ENCODE data around the gene PLPPR1. TPM values are rescaled to one million over a fixed set of nuclear protein-coding genes. Genes with fewer than 3 reads are reported as not detected.

PLPPR1 gene
- total and polyA plus RNA-seq, 2 donors (not counting 3 experiments of a cell fraction or from before 2014, with no cell fraction given), result 0.18 to 0.50 TPM

DNA sequence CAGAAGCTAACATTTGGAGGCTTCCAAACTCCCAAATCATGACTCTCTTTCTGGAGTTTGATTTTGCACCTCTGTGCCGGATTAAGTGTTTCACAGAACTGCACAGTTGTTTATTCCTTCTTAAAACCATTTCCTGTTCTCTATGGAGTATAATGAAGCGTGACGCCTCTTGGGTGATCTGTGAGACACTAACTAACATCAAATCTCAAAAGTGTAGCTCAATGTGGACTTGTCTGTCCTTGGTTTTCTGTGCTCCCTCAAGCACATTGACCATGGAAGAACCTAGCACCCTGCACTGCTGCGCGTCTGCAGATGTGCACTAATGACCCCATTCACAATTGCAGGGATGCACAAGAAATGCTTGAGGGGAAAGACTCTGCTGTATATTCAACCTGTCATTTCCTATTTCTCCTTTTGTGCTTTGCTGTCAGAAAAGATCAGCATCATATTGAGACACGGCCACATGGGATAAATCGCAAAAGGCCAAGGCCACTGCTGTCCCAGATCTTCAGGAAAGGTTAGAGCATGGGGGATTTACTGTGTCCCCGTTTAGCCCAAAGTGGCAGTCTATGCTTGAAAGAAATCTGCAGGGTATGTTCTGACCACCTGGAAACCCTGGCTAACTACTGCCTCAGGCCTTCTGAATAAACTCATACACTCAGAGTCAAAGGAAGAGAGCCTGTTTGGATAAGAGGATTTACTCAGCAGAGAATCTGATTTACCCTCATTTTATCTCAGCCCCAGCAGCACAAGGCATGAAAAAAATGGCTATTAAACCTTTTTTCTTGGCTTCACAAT is 246.6 kb downstream of the PLPPR1 start:
- intact Hi-C loops (cut with micrococcal nuclease), result no loop called here
- no TSS peak for BruUV-seq (replicated peaks)
- Histone ChIP-seq H3K9ac (replicated peaks; ENCODE audit: extremely low read depth, insufficient read depth, low read length) (no peak overlapping the region), H3K9me1 (replicated peaks; ENCODE audit: control insufficient read depth, extremely low read depth, insufficient read depth, low read length) (no peaks in the 10 kb centered on the region), H3K4me2 (ENCODE audit: insufficient read depth, low read length) (no peak overlapping the region), H3K27me3 (ENCODE audit: control insufficient read depth in 2 of 2, insufficient read depth in 2 of 2, low read length in 2 of 2) (no peaks in the 10 kb centered on the region), H3K36me3 (ENCODE audit: control insufficient read depth in 2 of 2, extremely low read depth in 1 of 2, insufficient read depth in 2 of 2, low read length in 2 of 2) (no peaks in the 10 kb centered on the region), H3K79me2 (ENCODE audit: control insufficient read depth, insufficient read depth, low read length) (no peaks in the 10 kb centered on the region), H3K27ac (ENCODE audit: insufficient read depth, low read depth, low read length) (no peak overlapping the region), H3K4me3 (replicated peaks in 1 of 3; ENCODE audit: insufficient read depth in 1 of 3, low read depth in 1 of 3, low read length in 3 of 3) (no peak overlapping the region), H3K4me1 (ENCODE audit: control insufficient read depth, extremely low read depth, insufficient read depth, low read length) (no peaks in the 10 kb centered on the region), H2AFZ (ENCODE audit: low read depth, low read length) (no peak overlapping the region), H3K9me3 (replicated peaks; ENCODE audit: control insufficient read depth, insufficient read depth, low read length) (no peaks in the 10 kb centered on the region), H4K20me1 (replicated peaks; ENCODE audit: control insufficient read depth, extremely low read depth, insufficient read depth, low read length) (no peaks in the 10 kb centered on the region)
- DNase-seq (ENCODE audit: low read depth, low spot score), result no peak
- no peak for FAIRE-seq
- dilution Hi-C loops (cut with MboI; ENCODE audit: extremely low pct_ligation_motif_present, low sequenced_read_pairs), result no loop called here
- TF ChIP-seq POLR2AphosphoS5 (IDR thresholded peaks at IDR 0.05; ENCODE audit: insufficient read depth, low read depth, low read length) (no peak), POLR2A (IDR thresholded peaks at IDR 0.05; ENCODE audit: low read depth, low read length) (no peak), MYC (IDR thresholded peaks at IDR 0.05; ENCODE audit: low read depth, low read length) (no peak), GATA2 (IDR thresholded peaks at IDR 0.05; ENCODE audit: insufficient read depth, insufficient read length, low read depth, low read length) (no peak), FOS (IDR thresholded peaks at IDR 0.05; ENCODE audit: borderline replicate concordance, insufficient read depth, low read length) (no peak), EZH2 (IDR thresholded peaks at IDR 0.05; ENCODE audit: borderline replicate concordance, low read depth, low read length, severe bottlenecking) (no peak), JUN (IDR thresholded peaks at IDR 0.05; ENCODE audit: borderline replicate concordance, insufficient read depth, insufficient read length, low read depth) (no peak)
- TF ChIP-seq, protein P1, sequence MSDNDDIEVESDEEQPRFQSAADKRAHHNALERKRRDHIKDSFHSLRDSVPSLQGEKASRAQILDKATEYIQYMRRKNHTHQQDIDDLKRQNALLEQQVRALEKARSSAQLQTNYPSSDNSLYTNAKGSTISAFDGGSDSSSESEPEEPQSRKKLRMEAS (IDR thresholded peaks at IDR 0.05; ENCODE audit: insufficient read depth, insufficient read length), result no peak
- TF ChIP-seq, protein P2, sequence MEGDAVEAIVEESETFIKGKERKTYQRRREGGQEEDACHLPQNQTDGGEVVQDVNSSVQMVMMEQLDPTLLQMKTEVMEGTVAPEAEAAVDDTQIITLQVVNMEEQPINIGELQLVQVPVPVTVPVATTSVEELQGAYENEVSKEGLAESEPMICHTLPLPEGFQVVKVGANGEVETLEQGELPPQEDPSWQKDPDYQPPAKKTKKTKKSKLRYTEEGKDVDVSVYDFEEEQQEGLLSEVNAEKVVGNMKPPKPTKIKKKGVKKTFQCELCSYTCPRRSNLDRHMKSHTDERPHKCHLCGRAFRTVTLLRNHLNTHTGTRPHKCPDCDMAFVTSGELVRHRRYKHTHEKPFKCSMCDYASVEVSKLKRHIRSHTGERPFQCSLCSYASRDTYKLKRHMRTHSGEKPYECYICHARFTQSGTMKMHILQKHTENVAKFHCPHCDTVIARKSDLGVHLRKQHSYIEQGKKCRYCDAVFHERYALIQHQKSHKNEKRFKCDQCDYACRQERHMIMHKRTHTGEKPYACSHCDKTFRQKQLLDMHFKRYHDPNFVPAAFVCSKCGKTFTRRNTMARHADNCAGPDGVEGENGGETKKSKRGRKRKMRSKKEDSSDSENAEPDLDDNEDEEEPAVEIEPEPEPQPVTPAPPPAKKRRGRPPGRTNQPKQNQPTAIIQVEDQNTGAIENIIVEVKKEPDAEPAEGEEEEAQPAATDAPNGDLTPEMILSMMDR (IDR thresholded peaks at IDR 0.05; ENCODE audit: extremely low read depth in 1 of 2, insufficient read depth in 1 of 2, low read depth in 1 of 2, low read length in 2 of 2), result no peak
- POLR2A ChIA-PET, result no interaction called here
- CTCF ChIA-PET, result interaction anchor here (1.1 kb wide), 1 partner anchor 40 kb away, joined by 3 read pairs; no protein-coding TSS in a partner anchor
